Erythroblast (primary cell): ENCODE data around the gene RALGPS2.

Source experiments
- GATA1 ChIP-seq: IDR thresholded peaks from 2 replicates; pipeline ENCODE4 v1.6.1; 2011; ENCODE audit warnings: low read depth, mild to moderate bottlenecking, control low read depth, low read length, moderate library complexity
- POLR2A ChIP-seq: IDR thresholded peaks from 2 replicates; pipeline ENCODE4 v1.6.1; 2011; ENCODE audit warnings: mild to moderate bottlenecking, low read length

GRCh38 chr1:178682886-178683285, 42.2 kb upstream of the RALGPS2 start:
- TF ChIP-seq POLR2A (no peak), GATA1 (no peak)
